WTC11 (cell line): ENCODE data around the gene EVA1A.

Experiments used
- CTCF ChIP-seq: fragments of 200-600 bp; IDR thresholded peaks from 2 replicates; pipeline ENCODE4 v1.8.0; 2022; ENCODE audit warnings: antibody characterized with exemption
- E2F1 ChIP-seq: sonication (generic); formaldehyde crosslinking; IDR thresholded peaks from 2 replicates; pipeline ENCODE4 v1.8.0; 2022; ENCODE audit warnings: mild to moderate bottlenecking, missing genetic modification reagents
- JUN ChIP-seq: sonication (generic); formaldehyde crosslinking; IDR thresholded peaks from 2 replicates; pipeline ENCODE4 v1.8.0; 2023; ENCODE audit warnings: mild to moderate bottlenecking, missing genetic modification reagents
- MYBL2 ChIP-seq: sonication (generic); formaldehyde crosslinking; IDR thresholded peaks from 2 replicates; pipeline ENCODE4 v1.8.1; 2023; ENCODE audit warnings: mild to moderate bottlenecking, moderate library complexity, missing genetic modification reagents
- NR3C1 ChIP-seq: sonication (generic); formaldehyde crosslinking; conservative IDR thresholded peaks from 2 replicates; pipeline ENCODE4 v1.8.1; 2023; ENCODE audit warnings: low read depth, mild to moderate bottlenecking, missing genetic modification reagents
- RORB ChIP-seq: fragments of 250-450 bp; sonication (Bioruptor Pico); IDR thresholded peaks from 2 replicates; pipeline ENCODE4 v1.9.0; 2021; ENCODE audit warnings: mild to moderate bottlenecking
- SMAD4 ChIP-seq: sonication (generic); formaldehyde crosslinking; IDR thresholded peaks from 2 replicates; pipeline ENCODE4 v1.8.0; 2022; ENCODE audit warnings: mild to moderate bottlenecking, missing genetic modification reagents
- USF2 ChIP-seq: sonication (generic); formaldehyde crosslinking; IDR thresholded peaks from 2 replicates; pipeline ENCODE4 v1.8.1; 2023; ENCODE audit warnings: mild to moderate bottlenecking, missing genetic modification reagents, moderate library complexity
- ZNF232 ChIP-seq: sonication (generic); formaldehyde crosslinking; IDR thresholded peaks from 2 replicates; pipeline ENCODE4 v1.8.0; 2022; ENCODE audit warnings: mild to moderate bottlenecking, missing genetic modification reagents
- ZSCAN18 ChIP-seq: fragments of 250-450 bp; sonication (Bioruptor Pico); IDR thresholded peaks from 2 replicates; pipeline ENCODE4 v2.1.2; 2022; ENCODE audit warnings: mild to moderate bottlenecking, moderate library complexity

GRCh38 chr2:75456825-75457224, 103.9 kb downstream of the EVA1A start:
- TF ChIP-seq CTCF: no peak
- TF ChIP-seq USF2: no peak
- TF ChIP-seq MYBL2 (CRISPR knock-in tag): no peak
- TF ChIP-seq ZSCAN18 (CRISPR knock-in tag): no peak
- TF ChIP-seq E2F1 (CRISPR knock-in tag): no peak
- TF ChIP-seq SMAD4: no peak
- TF ChIP-seq NR3C1 (CRISPR knock-in tag): no peak
- no peak for TF ChIP-seq ZNF232 (CRISPR knock-in tag)
- TF ChIP-seq JUN (CRISPR knock-in tag): no peak
- no peak for TF ChIP-seq RORB
